ENCODE measurements around the gene IFIH1. TPM values are rescaled to one million over a fixed set of nuclear protein-coding genes. Genes with fewer than 3 reads are reported as not detected.

The IFIH1 gene
- total RNA-seq, 2 donors from 2014 or later = 11.1 to 16.8 TPM

GRCh38 chr2:162316590-162316989 lies 1.9 kb downstream of the IFIH1 start:
- intact Hi-C loops (cut with DNase I) = no loop called here
- no peak for DNase-seq (ENCODE audit: low spot score)

GRCh38 chr2:162315938-162316337 lies 2.5 kb downstream of the IFIH1 start:
- intact Hi-C loops (cut with DNase I) = no loop called here
- no peak for DNase-seq (ENCODE audit: low spot score)

GRCh38 chr2:162312853-162313252 lies 5.6 kb downstream of the IFIH1 start:
- no peak for DNase-seq (ENCODE audit: low spot score)
- intact Hi-C loops (cut with DNase I) = no loop called here

GRCh38 chr2:162308747-162309503 lies 9.6 kb downstream of the IFIH1 start:
- intact Hi-C loops (cut with DNase I) = no loop called here
- DNase-seq (ENCODE audit: low spot score) = no peak

GRCh38 chr2:162305901-162306300 lies 12.6 kb downstream of the IFIH1 start:
- DNase-seq (ENCODE audit: low spot score) = no peak
- intact Hi-C loops (cut with DNase I) = no loop called here

- no peak for DNase-seq (ENCODE audit: low spot score)
- intact Hi-C loops (cut with DNase I) = no loop called here
Observed at GRCh38 chr2:162301877-162302276, 16.6 kb downstream of the IFIH1 start.

GRCh38 chr2:162301151-162301804 lies 17.2 kb downstream of the IFIH1 start:
- peak; percentile 80 for DNase-seq (ENCODE audit: low spot score)
- intact Hi-C loops (cut with DNase I) = no loop called here

- intact Hi-C loops (cut with DNase I) = no loop called here
- no peak for DNase-seq (ENCODE audit: low spot score)
Observed at GRCh38 chr2:162300266-162300665, 18.2 kb downstream of the IFIH1 start.

- no peak for DNase-seq (ENCODE audit: low spot score)
- intact Hi-C loops (cut with DNase I) = loop anchor here (2.0 to 10.0 kb wide), 2 partner anchors 74 to 78 kb away; no protein-coding TSS in a partner anchor
Observed at GRCh38 chr2:162298669-162299335, 19.7 kb downstream of the IFIH1 start.

GRCh38 chr2:162297925-162298552 lies 20.4 kb downstream of the IFIH1 start:
- no peak for DNase-seq (ENCODE audit: low spot score)
- intact Hi-C loops (cut with DNase I) = loop anchor here (2.0 to 10.0 kb wide), 2 partner anchors 73 to 77 kb away; no protein-coding TSS in a partner anchor

GRCh38 chr2:162295009-162295408 lies 23.5 kb downstream of the IFIH1 start:
- intact Hi-C loops (cut with DNase I) = loop anchor here in 1 of 2 donors (10.0 kb wide), 1 partner anchor 70 kb away; no protein-coding TSS in a partner anchor
- DNase-seq (ENCODE audit: low spot score) = no peak

GRCh38 chr2:162293122-162293786 lies 25.2 kb downstream of the IFIH1 start:
- intact Hi-C loops (cut with DNase I) = loop anchor here (2.0 to 10.0 kb wide), 2 partner anchors 56 to 68 kb away; no protein-coding TSS in a partner anchor
- DNase-seq (ENCODE audit: low spot score) = no peak

GRCh38 chr2:162291748-162292147 lies 26.7 kb downstream of the IFIH1 start:
- intact Hi-C loops (cut with DNase I) = loop anchor here (2.0 to 10.0 kb wide), 2 partner anchors 55 to 67 kb away; no protein-coding TSS in a partner anchor
- no peak for DNase-seq (ENCODE audit: low spot score)

GRCh38 chr2:162282765-162283425 lies 35.6 kb downstream of the IFIH1 start:
- no peak for DNase-seq (ENCODE audit: low spot score)
- intact Hi-C loops (cut with DNase I) = no loop called here

- no peak for DNase-seq (ENCODE audit: low spot score)
Observed at GRCh38 chr2:162280654-162281053, 37.8 kb downstream of the IFIH1 start.

GRCh38 chr2:162277381-162277780 lies 41.1 kb downstream of the IFIH1 start:
- intact Hi-C loops (cut with DNase I) = no loop called here

More at GRCh38 chr2:162280654-162281053, 37.8 kb downstream of the IFIH1 start:
- intact Hi-C loops (cut with DNase I) = no loop called here

GRCh38 chr2:162267996-162268395 lies 50.5 kb downstream of the IFIH1 start:
- intact Hi-C loops (cut with DNase I) = no loop called here
- DNase-seq (ENCODE audit: low spot score) = no peak

More at GRCh38 chr2:162277381-162277780, 41.1 kb downstream of the IFIH1 start:
- no peak for DNase-seq (ENCODE audit: low spot score)

- DNase-seq (ENCODE audit: low spot score) = no peak
- intact Hi-C loops (cut with DNase I) = no loop called here
Observed at GRCh38 chr2:162267496-162267895, 51.0 kb downstream of the IFIH1 start.

- intact Hi-C loops (cut with DNase I) = no loop called here
- DNase-seq (ENCODE audit: low spot score) = no peak
Observed at GRCh38 chr2:162266460-162266760, 52.1 kb downstream of the IFIH1 start.

Data from posterior vena cava (tissue), 2 donors.